Type B pancreatic cell (in vitro differentiated cells): ENCODE data around the gene HERC3. TPM values are rescaled to one million over a fixed set of nuclear protein-coding genes. Genes with fewer than 3 reads are reported as not detected.

Source experiments
- DNase-seq: peaks from one replicate; pipeline ENCODE4 v3.0.0; 2021; ENCODE audit warnings: mixed read lengths; ENCODE audit not compliant: unreplicated experiment; ENCODE audit errors: extremely low spot score
- H3K27ac Mint-ChIP-seq: 2 replicates; pipeline ENCODE4 v1.8.0; 2021; ENCODE audit warnings: mild to moderate bottlenecking, mixed read lengths
- H3K27me3 Mint-ChIP-seq: 2 replicates; pipeline ENCODE4 v1.8.0; 2021; ENCODE audit warnings: mixed read lengths
- H3K36me3 Mint-ChIP-seq: 2 replicates; pipeline ENCODE4 v1.8.0; 2021; ENCODE audit warnings: mixed read lengths
- H3K4me1 Mint-ChIP-seq: one replicate; pipeline ENCODE4 v1.8.0; 2021; ENCODE audit warnings: mixed read lengths; ENCODE audit not compliant: unreplicated experiment
- H3K4me3 Mint-ChIP-seq: 2 replicates; pipeline ENCODE4 v1.8.0; 2021; ENCODE audit warnings: mild to moderate bottlenecking, mixed read lengths
- H3K9me3 Mint-ChIP-seq: 2 replicates; pipeline ENCODE4 v1.8.0; 2021; ENCODE audit warnings: mixed read lengths
- CTCF ChIP-seq: fragments of 200-600 bp; sonication (generic); conservative IDR thresholded peaks from 2 replicates; pipeline ENCODE4 v1.5.0; 2021; ENCODE audit warnings: antibody characterized with exemption, mild to moderate bottlenecking
- total RNA-seq: library from RNA; stranded (reverse); gene quantifications from 2 replicates; pipeline ENCODE4 v1.2.1, GENCODE V29; 2021; ENCODE audit warnings: low replicate concordance

HERC3 gene
- total RNA-seq, 1 donor from 2014 or later, result 14.1 TPM

DNA sequence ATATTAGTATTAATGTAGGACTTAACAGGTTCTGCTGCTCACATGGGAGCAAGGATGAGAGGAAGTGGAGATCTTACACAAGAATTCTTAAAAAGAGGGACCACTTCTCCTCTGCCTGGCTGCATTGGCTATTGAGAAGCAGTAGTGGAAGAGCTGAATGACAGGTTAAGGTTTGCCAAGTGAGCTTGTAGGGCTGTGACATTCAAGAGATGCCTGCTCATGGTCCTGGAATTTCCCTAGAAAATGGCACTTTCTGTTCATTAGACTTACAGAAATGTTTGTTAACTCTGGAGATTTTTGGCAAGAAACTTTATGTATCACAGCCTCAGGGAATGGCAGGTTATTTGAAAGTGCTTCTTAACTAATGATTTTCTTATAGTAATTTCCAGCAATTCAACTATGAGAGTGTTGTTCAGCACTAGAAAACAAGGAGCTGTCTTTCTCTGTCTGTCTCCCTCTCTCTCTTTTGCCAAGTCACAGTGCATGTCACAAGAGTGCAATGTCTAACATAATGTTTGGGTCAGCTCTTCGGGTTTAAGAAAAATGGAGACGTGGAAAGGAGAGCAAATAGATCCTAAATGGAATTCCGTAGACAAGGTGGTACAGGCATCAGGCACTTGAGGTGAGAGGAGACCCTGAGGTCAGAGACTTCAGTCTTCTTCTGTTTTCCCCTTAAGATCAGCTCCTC is 113.7 kb downstream of the HERC3 start:
- Mint-ChIP-seq H3K9me3 (no peaks in the 10 kb centered on the region), H3K36me3 (no peaks in the 10 kb centered on the region), H3K27me3 (no peaks in the 10 kb centered on the region), H3K27ac (no peak overlapping the region), H3K4me3 (no peak overlapping the region), H3K4me1 (peaks cover 5% of the 10 kb centered on the region)
- DNase-seq, result no peak
- no peak for TF ChIP-seq CTCF

DNA sequence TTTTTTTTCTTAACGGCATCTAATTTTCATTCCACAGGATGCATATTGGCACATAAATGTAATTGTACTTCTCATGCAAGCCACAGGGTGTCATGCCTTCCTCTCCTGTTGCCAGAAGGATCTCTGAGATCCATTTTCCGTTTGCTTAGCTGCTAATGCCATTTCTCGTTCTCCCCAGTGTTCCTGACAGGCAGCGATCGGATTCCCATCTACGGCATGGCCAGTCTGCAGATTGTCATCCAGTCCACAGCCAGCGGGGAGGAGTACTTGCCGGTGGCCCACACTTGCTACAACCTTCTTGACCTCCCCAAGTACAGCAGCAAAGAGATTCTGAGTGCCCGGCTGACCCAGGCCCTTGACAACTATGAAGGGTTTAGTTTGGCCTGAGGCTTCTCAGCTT is 114.3 kb downstream of the HERC3 start:
- Mint-ChIP-seq H3K27me3 (no peaks in the 10 kb centered on the region), H3K27ac (no peak overlapping the region), H3K4me3 (no peak overlapping the region), H3K36me3 (no peaks in the 10 kb centered on the region), H3K4me1 (peaks cover 5% of the 10 kb centered on the region), H3K9me3 (no peaks in the 10 kb centered on the region)
- peak; percentile 69 for TF ChIP-seq CTCF
- no peak for DNase-seq

- no peak overlapping the region for H3K4me3 Mint-ChIP-seq
- no peak for DNase-seq
- H3K4me1 Mint-ChIP-seq, result peaks cover 5% of the 10 kb centered on the region
- TF ChIP-seq CTCF, result no peak
- no peak overlapping the region for H3K27ac Mint-ChIP-seq
- no peaks in the 10 kb centered on the region for H3K27me3 Mint-ChIP-seq
- peaks cover 22% of the 10 kb centered on the region for H3K36me3 Mint-ChIP-seq
- peaks cover 9% of the 10 kb centered on the region for H3K9me3 Mint-ChIP-seq
Observed at GRCh38 chr4:88709989-88710388, 117.7 kb downstream of the HERC3 start.

GRCh38 chr4:88713782-88714181 is 121.5 kb downstream of the HERC3 start:
- Mint-ChIP-seq H3K27me3 (no peaks in the 10 kb centered on the region), H3K4me1 (no peaks in the 10 kb centered on the region), H3K36me3 (peaks cover 50% of the 10 kb centered on the region), H3K9me3 (peaks cover 17% of the 10 kb centered on the region), H3K27ac (no peak overlapping the region), H3K4me3 (no peak overlapping the region)
- DNase-seq, result no peak
- no peak for TF ChIP-seq CTCF

GRCh38 chr4:88718098-88718497 is 125.8 kb downstream of the HERC3 start:
- H3K9me3 Mint-ChIP-seq, result peaks cover 8% of the 10 kb centered on the region

More at GRCh38 chr4:88718098-88718497, 125.8 kb downstream of the HERC3 start:
- Mint-ChIP-seq H3K4me3 (no peak overlapping the region), H3K27me3 (no peaks in the 10 kb centered on the region), H3K36me3 (peaks cover 52% of the 10 kb centered on the region), H3K27ac (no peak overlapping the region), H3K4me1 (no peaks in the 10 kb centered on the region)
- no peak for TF ChIP-seq CTCF
- no peak for DNase-seq
